GM12801 (cell line): Measurements from ENCODE around the gene GRAMD1B.

Source experiments
- CTCF ChIP-seq: IDR thresholded peaks from one replicate; pipeline ENCODE4 v1.5.1; 2011; ENCODE audit warnings: control low read depth; ENCODE audit not compliant: insufficient read length; ENCODE audit errors: extremely low read depth

Gene GRAMD1B

GRCh38 chr11:123526027-123526805 lies 96.1 kb downstream of the GRAMD1B start:
- TF ChIP-seq CTCF: no peak

DNA sequence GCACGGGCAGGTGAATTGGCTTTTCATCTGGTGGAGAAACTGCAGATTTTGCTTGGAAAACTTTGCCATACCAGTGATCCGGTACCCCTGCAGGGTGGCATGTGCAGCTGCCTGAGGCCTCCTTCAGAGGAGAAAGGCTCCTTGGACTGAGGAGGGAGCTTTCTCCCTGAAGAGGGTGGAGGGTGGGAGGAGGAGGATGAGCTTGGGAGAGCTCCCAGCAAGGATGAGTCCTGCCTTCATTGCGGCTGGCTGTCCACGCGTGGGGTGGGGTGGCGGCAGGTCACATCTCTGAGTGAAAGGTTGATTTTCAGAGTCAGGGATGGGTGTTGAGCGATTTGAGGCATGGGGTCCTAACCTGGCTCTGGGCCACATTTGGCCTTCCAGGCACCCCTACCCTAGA lies 96.8 kb downstream of the GRAMD1B start:
- no peak for TF ChIP-seq CTCF

GRCh38 chr11:123527526-123527925 lies 97.5 kb downstream of the GRAMD1B start:
- no peak for TF ChIP-seq CTCF

- no peak for TF ChIP-seq CTCF
Observed at GRCh38 chr11:123527947-123528346, 97.9 kb downstream of the GRAMD1B start.

GRCh38 chr11:123531325-123531724 lies 101.3 kb downstream of the GRAMD1B start:
- TF ChIP-seq CTCF: no peak

- no peak for TF ChIP-seq CTCF
Observed at GRCh38 chr11:123532131-123532530, 102.1 kb downstream of the GRAMD1B start.

- TF ChIP-seq CTCF: no peak
Observed at GRCh38 chr11:123535401-123535800, 105.3 kb downstream of the GRAMD1B start.
